ENCODE results near the gene SZT2.
"Not testable (repeated sequence)": the region's sequence is repeated elsewhere in the genome, so short reads cannot be mapped to it uniquely, and the experiment has no call there.

SZT2 gene

DNA sequence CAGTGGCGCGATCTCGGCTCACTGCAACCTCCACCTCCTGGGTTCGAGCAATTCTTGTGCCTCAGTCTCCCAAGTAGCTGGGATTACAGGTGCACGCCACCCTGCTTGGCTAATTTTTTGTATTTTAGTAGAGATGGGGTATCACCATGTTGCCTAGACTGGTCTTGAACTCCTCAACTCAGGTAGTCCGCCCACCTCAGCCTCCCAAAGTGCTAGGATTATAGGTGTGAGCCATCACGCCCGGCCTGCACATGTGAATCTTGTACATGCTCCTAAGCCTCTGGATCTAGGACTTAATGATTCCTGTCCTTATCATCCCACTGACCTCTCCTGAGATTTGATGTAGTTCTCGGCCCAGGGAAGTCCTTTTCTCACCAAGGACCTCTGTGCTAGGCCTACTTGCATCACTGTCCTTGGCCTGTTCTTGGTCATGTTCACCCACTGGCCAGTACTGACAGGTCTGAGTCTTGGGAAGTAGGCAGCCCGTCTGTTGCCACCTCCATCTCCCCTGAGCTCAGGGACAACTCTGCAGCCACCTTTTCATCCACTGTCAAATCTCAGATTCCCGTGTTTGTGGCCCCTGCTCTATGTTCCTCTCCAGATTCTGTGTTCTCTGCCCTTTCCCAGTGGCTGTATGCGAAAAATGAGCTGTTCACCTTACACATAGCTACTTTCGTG lies 54.6 kb downstream of the SZT2 start:
- DNase-seq = no peak

DNA sequence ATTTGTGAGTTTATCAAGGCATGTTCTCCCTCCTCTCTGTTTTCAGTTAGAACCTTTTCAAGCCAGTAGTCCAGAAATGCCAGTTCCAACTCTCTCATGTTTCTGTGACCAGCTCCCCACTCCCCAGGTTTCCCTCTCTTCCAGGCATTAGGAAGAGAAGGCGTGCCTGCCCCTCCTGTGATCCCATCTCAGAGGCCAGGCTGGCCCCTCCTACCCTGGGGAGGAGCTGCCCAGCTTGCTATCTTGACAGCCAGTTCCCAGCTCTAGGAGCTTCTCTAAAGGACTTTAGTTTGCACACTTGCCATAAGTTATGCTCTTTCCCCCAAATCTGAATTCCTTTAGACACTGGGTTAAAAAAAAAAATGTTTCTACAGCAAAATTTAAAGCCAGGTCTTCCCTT lies 55.1 kb downstream of the SZT2 start:
- no peak for DNase-seq

DNA sequence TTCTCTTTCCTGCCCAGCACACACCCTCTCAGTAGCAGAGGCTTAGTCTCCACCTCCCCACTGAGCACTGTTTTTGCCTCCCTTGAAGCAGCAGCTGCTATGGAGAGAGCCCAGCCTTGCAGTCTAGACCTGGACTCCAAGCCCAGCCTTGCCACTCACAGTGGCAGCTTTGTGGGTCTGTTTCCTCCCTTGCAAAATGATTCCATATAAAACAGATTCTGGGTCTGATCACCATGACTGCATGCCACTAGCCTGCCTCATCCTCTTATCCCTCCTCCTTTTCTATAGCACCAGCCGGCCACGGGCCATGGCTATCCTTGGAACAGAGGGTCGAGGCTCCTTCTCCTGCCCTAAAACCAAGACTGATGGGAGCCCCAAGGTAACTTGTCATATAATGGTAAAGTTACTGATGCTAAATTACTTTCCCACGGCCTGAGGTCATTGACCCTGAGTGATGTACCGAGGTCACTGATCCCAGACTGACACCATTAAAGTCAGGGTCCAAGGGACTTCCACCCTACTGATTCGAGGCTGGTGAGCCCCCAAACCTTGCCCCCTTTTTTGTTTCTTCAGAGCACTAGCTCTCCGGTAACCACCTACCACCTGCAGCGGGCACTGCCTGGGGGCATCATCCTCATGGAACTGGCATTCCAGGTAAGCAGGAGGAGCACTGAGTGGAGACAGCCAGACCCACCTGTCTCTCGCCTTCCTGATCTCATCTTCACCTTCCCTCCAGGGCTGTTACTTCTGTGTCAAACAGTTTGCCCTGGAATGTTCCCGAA lies 56.1 kb downstream of the SZT2 start:
- no peak for DNase-seq

DNA sequence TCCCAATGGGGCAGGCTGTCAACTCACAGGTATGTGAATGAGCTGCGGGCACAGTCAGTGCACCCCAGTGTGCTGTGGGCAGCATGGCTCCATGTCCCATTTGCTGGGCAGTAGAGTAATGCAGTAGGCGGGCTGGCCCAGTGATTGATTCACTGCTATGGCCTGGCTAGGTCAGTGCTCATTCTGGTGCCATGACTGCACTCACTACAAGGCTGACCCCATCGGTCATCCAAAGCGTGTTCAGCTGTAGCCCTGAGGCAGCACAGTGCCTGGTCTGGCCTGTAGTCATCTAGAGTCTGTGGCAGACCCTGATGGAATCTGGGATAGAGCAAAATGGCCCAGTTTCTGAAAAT lies 56.7 kb downstream of the SZT2 start:
- no peak for DNase-seq

DNA sequence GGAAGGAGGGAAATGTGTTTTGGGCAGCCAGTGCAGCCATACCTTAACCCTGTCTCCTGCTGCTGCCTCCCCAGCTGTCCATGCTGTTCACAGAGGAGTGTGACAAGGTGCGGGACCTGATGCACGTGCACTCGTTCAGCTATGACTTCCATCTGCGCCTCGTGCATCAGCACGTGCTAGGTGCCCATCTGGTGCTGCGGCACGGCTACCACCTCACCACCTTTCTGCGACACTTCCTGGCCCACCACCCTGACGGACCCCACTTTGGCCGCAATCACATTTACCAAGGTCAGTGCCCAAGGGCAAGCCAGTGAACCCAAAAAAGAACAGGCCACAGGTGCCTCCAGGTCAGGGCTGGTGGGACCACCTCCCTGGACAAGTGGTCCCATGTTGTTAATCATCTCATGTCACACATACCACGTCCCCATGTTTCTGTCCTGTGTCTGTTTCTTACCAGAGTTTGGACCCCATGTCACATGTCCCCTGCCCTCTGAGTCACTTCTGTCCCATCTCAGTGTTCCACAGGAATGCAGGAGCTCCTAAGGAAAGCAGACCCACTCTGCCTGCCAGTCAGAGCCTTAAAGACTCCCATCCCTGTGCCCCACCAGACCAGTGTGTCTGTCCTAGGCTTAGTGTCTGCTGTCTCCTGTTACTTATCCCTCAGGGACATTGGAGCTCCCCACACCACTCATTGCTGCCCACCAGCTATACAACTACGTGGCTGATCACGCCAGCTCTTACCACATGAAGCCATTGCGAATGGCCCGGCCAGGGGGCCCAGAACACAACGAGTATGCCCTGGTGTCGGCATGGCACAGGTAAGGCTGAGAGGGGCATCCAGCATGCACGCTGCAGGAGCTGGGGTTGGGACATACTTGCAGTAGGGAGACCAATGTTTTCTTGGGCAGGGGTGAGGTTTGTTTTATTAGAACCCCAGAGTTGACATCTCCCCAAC lies 57.5 kb downstream of the SZT2 start:
- no peak for DNase-seq

DNA sequence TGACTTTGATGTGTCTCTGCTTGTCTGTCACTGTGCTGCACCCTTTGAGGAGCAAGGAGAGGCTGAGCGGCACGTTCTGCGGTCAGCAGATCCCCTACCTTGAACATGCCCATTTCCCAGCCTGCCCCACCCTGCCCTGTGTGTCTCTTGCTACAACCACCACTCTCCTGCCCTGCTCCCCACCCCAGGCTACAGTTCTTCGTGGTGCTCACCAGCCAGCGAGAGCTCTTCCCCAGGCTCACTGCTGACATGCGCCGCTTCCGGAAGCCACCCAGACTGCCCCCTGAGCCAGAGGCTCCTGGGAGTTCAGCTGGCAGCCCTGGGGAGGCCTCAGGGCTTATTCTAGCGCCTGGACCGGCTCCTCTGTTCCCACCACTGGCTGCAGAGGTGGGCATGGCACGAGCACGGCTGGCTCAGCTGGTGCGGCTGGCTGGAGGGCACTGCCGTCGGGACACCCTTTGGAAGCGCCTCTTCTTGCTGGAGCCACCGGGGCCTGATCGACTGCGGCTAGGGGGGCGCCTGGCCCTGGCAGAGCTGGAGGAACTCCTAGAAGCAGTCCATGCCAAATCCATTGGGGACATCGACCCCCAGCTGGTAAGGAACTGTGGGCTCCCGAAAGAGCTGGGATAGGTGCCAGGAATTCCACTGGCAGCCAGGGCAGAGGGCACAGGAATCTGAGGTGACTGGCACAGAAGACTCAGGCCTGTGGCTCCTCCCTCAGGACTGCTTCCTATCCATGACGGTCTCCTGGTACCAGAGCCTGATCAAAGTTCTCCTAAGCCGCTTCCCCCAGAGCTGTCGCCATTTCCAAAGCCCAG lies 58.4 kb downstream of the SZT2 start:
- DNase-seq = no peak

DNA sequence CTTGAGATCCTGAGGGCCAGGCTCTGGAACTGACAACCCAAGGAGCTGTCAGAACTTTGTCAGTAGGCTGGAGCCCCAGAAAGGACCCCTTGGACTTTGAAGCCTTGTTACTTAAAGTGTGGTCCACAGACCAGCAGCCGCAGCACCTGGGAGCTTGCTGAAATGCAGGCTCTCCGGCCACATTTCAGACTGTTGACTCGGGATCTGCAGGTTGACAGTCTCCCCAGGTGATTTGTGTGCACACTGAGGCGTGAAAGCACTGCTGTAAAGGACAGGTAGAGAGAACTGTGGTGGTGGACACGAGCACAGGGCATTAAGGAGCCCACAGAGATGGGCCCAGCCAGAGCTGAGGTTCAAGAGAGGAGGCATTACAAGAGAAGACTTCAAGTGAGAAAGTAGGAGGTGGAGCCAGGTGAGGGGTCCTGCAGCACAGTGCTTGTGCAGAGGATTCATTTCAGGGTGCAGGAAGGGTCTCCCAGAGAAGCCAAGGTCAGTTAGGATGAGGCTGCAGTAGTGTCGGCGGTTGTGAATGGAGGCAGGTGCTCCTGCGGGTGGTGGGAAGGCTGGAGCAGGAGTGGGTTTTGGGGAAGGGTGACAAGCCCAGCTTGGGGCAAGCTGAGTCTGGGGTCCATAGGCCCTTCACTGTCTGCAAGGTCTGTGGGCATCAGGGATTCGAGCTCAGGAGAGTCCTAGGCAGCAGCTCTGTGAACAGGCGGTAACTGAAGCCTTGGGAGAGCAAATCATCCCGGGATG lies 59.4 kb downstream of the SZT2 start:
- DNase-seq = no peak

DNA sequence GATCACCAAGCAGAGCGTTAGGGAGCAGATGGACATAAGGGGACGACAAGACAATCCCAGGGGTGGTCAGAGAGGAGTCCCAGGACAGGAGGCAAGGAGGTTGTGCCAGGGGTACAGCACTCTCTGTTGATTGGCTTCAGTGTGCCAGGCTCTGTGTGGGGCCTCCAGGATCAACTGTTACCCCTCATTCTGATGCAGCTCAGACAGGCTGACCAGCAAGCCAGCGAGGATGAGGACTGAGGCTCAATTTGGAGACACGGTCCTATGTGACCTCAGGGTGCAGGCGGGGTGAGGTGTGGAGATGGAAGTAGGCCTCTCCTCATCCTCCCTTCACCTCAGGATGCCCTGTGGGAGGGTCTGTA lies 60.0 kb downstream of the SZT2 start:
- no peak for DNase-seq

DNA sequence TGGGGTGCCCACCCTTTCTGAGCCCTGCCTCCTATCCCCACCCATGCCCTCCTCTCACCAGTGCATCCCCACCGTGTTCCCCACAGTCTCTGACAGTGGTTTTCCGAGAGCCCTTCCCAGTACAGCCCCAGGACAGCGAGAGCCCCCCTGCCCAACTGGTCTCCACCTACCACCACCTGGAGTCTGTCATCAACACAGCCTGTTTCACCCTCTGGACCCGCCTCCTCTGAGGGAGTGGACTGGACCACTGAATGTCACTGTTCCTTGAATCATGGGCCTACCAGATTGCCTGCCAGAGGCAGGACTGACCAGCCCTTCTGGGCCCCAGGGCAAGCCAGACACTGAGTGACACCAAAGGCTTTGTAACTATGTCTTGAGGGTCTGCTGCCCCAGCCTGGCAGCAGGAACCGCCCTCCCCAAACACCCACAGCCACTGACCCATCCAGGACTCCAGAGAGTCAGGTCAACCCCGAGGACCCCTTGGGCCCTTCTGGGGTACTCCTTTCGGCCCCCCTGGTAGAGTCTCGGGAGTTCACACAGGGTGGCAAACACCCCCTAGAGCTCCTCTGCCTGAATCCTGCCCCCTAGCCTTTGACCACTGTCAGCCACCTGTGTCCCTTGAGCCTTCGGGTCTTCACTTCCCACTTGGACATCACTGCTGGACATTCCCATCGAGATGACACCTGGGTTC lies 60.7 kb downstream of the SZT2 start:
- no peak for DNase-seq

DNA sequence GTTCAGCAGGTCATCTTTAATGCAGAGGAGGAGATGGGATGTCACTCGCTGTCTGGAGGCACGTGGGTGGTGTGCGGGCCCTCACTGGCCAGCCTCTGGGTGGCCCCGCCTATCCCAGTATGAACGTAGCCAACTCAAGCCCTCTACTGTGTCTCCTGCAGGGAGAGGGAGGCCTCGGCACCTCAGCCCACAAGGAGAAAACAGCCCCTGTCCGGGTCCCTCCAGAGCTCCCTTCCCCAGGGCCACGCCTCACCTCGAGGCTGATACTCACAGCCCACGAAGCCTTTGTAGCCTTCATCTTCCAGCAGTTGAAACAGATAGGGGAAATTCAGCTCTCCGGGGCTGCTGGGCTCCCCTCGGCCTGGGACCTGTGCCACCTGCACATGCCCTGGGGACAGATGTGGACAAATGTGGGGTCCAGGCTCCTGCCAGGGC lies 61.5 kb downstream of the SZT2 start:
- no peak for DNase-seq

DNA sequence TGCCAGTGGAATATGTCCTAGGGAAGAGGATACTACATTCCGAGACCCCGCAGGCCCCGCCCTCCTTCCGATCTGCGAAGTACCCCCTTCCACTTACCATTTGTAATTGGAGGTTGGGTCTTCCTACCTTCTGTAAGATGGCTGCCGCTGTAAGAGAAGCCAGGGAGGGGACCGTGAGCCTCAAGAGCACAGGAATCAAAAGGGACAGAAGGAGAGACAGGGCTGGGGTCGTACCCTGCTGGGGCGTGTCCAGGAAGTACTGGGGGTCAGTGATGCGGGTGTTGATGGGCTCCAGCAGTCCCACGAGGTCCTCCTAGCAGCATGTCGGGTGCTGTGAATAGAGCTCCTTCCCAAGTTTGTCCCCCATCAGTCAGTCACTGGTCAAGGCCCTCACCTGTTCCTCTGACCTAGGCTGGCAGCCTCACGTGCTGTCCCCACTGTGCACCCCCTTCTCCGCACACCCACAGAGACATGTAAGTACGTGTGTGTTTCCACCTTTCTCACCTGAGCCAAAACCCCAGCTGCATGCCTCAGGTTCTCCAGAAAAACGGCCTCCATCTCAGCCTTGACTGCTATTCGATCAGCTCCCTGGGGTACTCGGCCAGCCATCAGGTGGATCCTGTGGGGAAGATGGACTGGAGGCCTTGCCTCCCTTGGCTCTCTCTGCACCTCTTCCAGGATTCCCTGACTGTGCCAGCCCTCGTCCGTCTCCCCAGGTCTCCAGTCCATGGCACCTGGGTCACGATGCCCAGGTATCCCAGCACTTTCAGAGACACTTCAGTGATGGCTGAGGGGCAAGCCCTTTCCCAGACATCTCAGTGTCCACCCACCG lies 62.2 kb downstream of the SZT2 start:
- DNase-seq = no peak

DNA sequence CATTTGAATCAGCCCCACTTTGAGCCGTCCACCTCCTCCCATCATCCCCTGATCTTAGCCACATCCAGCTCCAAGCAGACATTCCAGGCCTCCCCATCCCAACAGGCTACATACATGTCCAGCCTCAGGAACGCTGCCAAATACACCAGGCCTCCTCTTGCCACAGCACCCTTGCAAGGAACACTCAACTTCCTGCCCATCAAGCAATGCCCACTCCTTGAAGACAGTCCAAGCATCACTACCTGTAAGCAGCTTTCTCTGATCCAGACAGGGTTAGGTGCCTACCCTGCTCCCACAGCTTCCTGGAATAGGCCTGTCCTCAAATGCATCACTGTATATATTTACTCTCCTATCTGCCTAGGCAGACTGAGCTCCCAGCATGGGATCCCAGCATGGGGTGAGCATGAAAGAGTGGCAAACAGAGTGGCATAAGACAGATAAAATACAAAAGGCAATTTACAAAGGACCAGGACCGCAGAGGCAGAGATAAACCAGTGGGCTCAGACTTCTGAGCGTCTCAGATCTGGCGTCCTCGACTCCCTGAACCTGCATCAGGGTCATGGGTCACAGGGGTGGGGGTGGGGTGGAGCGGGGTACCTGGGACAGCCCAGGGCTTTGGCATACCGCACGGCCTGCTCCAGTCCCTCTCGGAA lies 63.2 kb downstream of the SZT2 start:
- DNase-seq = peak in 1 of 2 experiments; percentile 21

DNA sequence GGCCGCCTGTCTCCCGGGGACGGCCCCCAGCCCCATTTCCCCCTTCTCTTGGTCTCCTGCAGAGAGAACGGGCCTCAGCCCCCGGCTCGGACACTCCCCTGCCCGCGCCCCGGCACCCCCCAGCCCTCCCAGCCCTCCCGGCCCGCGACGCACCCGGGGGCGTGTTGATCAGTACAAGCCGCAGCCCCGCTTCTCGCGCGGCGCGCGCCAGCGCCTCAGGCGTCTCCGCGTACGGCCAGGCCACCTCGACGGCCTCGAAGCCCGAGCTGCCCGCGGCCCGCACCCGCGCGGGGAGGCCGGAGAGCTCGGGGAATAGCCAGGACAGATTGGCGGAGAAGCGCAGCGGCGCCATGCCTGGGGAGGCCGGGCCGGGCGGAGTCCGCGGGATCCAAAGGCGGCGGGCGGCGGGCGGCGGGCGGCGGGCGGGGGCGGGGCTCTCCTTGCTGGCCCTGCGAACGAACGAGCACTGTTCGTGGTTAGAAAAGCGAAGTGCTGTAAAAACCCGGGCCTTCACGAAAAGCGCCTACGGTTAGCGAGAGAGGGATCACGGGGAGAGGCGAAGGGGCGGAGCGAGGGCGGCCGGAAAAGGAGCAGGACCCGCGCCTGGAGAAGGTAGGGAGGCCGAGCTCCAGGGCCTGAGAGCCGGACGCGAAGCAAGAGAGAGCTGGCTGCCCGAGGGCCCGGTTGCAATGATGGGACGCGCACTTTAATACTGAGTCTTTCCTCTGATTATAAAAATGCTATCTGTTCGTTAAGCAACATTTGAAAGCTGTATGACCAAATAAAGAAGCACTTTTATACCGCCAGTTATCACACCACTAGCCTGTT lies 64.0 kb downstream of the SZT2 start, which contains the start of gene HYI:
Gene HYI (minus strand): TSS at position 490 of the 828 bp plus-strand sequence. CDS start 138 bp downstream, at position 352.
- peak; percentile 58 to 64 for DNase-seq

DNA sequence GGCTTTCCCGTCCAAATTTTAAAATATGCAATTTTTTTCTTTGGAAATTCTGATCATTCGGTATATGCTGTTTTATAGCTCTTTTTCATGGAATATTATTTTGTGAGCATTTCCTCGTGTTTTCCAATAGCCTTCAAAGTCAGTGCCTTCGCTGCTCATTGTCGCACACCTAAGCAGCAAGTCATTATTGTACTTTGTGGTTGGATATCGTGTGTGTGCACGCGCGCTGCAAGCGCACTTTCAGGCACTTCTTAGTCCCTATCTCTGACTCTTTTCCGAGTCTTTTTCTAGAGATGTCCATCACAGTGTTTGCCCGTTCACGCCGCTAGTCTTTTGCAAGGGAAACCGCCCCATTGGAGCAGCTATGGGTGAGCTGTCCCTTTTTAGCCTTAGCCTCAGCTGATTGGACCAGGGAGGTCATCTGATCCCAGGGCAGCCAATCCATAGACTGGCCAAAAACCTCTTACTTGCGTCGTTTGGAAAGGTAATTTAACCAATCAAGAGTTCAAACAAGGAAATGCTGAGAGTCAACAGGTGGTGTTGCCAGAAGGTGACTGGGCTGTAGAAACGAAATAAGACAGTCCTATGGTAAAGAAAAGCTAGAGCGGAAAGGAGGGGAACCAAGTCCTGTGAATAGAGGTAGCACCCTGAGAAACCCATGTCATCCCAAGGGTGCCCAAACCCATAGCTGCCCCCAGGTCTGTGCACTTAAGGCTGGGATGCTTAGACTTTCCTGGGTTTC lies 64.7 kb downstream of the SZT2 start:
- peak; percentile 83 to 88 for DNase-seq

DNA sequence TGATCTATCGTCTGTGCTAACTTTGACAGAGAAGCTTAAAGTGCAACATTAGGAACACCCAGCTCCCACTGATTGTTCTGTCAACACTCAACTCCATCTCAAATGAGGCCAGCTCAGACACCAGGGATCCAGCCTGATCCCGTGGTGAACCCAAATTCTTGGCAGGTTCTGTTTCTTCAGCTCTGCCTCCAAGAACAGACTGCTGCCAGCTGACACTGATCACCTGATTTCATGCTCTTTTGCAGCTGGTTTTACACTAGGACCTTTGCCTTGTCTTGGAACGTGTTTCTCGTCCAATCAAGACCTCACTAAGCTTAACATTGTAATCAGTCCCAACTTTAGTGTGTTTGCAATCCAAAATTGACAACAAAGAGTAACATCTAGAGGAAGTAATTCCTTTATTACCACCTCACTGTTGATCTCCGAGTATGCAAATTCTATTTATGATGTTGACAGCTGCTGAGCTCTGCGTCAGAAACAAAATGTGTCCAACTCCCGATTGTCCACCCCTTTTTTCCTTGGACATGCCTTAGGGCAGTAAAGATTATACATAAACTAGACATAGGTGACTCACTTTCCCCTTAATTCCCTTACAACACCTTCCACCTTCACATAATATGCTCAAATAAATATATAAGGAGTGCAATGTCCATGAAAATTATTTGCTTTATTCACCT lies 65.7 kb downstream of the SZT2 start:
- DNase-seq = no peak

DNA sequence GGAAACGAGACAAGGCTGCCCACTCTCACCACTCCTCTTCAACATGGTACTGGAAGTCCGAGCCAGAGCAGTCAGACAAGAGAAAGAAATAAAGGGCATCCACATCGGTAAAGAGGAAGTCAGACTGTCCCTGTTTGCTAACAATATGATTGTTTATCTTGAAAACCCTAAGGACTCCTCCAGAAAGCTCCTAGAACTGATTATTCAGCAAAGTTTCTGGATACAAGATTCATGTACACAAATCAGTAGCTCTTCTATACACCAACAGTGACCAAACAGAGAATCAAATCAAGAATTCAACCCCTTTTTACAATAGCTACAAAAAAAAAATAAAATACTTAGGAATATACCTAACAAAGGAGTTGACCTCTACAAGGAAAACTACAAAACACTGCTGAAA lies 68.7 kb downstream of the SZT2 start:
- DNase-seq = not testable (repeated sequence)

DNA sequence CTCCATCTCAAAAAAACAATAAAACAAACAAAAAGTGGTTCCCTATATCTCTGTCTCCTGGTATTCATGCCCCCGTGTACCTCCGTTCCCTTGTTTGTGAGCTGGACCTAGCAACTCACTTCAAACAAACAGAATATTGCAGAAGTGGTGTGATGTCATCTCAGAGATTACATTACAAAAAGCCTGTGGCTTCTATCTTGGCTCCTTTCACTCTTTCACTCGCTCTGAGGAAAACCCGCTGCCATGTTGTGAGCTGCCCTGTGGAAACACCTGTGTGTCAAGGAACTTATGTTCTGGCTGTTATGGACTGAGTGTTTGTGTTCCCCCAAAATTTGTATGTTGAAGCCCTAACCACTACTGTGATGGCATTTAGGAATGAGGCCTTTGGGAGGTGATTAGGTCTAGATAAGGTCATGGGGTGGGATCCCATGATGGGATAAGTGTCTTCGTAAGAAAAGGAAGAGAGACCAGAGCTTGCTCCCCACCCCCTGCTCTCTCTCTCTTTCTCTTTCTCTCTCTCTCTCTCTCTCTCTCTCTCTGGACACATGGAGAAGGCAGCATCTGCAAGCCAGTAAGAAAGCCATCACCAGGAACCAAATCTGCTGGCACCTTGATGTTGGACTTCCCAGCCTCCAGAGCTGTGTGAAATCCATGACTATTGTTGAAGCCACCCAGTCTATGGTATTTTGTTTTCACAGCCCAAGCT lies 71.4 kb downstream of the SZT2 start:
- DNase-seq = no peak

Measured in NCI-H1930 (cell line).